ENCODE results near the gene LOXL1.

LOXL1 gene, protein sequence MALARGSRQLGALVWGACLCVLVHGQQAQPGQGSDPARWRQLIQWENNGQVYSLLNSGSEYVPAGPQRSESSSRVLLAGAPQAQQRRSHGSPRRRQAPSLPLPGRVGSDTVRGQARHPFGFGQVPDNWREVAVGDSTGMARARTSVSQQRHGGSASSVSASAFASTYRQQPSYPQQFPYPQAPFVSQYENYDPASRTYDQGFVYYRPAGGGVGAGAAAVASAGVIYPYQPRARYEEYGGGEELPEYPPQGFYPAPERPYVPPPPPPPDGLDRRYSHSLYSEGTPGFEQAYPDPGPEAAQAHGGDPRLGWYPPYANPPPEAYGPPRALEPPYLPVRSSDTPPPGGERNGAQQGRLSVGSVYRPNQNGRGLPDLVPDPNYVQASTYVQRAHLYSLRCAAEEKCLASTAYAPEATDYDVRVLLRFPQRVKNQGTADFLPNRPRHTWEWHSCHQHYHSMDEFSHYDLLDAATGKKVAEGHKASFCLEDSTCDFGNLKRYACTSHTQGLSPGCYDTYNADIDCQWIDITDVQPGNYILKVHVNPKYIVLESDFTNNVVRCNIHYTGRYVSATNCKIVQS

DNA sequence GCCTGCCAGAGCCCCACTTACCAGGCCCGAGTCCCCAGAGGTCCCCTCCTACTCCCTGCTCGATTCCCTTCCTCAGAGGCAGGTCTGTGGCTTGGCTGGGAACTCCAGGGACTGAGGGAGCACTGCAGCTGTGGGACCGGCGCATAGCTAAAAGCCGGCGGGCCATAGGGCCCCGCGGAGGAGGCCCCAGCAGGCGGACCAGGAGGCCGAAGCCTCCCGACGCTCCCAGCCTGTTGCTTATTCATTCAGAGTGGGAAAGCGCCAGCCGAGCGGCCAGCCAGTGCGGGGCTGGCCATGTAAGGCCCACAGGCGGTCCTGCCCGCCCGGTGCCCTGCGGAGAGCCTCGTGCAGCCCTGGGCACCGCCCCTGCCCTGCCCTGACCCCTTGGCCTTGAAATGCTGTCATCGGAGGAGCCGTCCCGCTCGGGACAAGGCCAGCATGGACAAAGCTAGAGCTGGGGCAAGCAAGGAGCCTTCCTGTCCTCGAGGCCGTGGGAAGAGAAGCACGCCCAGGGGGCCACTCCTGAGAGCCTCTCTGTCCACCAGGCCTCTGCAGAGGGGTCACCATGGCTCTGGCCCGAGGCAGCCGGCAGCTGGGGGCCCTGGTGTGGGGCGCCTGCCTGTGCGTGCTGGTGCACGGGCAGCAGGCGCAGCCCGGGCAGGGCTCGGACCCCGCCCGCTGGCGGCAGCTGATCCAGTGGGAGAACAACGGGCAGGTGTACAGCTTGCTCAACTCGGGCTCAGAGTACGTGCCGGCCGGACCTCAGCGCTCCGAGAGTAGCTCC, at the start of gene LOXL1:
Gene LOXL1, plus strand, starts transcription at position 244 of the 784 bp plus-strand sequence. Its CDS starts 322 bp downstream, at position 566.
- H3K9ac ChIP-seq (ENCODE audit: low read depth, low read length) = peak within 1 kb of the TSS; percentile 37
- H3K27me3 ChIP-seq (ENCODE audit: control insufficient read depth, insufficient read depth, low read length) = peaks cover 6% of the 10 kb centered on the region
- H3K4me1 ChIP-seq (ENCODE audit: control insufficient read depth, insufficient read depth, low read length) = peaks cover 43% of the 10 kb centered on the region
- no peaks in the 10 kb centered on the region for H3K9me3 ChIP-seq (ENCODE audit: control insufficient read depth, insufficient read depth, low read length)
- peak within 1 kb of the TSS; percentile 75 for H3K4me3 ChIP-seq (ENCODE audit: low read depth, low read length)
- H3K36me3 ChIP-seq (ENCODE audit: control insufficient read depth, insufficient read depth, low read length) = no peaks in the 10 kb centered on the region

DNA sequence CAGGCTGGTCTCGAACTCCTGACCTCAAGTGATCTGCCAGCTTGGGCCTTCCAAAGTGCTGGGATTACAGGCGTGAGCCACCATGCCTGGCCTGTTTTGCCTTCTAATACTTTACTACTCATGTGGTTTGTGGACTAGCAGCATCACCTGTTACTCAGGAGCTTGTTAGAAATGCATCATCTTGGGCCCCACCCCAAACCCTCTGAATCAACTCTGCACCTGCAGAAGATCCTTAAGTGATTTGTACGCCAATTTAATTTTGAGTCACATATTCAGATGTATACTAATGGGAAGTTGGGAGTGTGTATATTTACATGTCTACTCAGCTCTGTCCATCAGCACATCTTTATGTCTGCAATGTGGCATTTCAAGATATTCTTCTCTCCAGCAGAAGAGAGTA, 46.8 kb upstream of the LOXL1 start:
- no peaks in the 10 kb centered on the region for H3K4me1 ChIP-seq (ENCODE audit: control insufficient read depth, insufficient read depth, low read length)
- no peak overlapping the region for H3K4me3 ChIP-seq (ENCODE audit: low read depth, low read length)
- no peaks in the 10 kb centered on the region for H3K9me3 ChIP-seq (ENCODE audit: control insufficient read depth, insufficient read depth, low read length)
- no peaks in the 10 kb centered on the region for H3K27me3 ChIP-seq (ENCODE audit: control insufficient read depth, insufficient read depth, low read length)
- H3K36me3 ChIP-seq (ENCODE audit: control insufficient read depth, insufficient read depth, low read length) = no peaks in the 10 kb centered on the region
- H3K9ac ChIP-seq (ENCODE audit: low read depth, low read length) = no peak overlapping the region

DNA sequence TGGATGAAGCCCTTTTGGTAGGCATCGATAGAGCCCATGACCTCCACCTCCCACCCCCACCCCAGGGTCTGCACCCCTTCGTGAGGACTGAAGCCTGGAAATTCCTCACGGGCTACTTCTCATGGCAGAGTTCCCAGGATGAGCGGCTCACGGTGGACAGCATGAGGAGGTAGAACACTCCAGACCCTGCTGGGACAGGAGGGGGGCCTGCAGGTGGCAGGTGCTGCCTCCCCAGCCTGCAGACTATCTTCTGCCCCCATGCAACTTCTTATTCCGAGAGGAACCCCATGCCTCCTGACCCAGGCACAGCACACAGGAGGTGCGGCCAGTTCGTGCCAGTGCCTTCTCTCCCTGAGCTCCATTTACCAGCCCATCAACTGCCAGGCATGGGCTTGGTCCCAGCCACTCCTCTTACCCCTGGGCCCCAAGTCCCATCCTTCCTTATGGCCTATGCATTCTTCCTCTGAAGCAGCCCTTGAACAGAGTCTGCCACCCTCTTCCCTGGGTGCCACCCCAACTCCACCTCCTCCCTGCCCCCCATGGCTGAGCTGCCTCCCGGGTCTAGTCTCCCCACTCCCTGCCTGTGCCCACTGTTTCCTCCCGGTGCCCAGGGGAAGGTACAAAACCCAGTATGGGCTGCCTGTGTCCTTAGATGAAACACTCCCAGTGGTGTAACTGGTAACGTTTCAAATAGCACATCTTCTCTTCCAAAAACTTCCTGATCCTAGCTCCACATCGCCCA, 44.5 kb upstream of the LOXL1 start:
- Histone ChIP-seq H3K36me3 (ENCODE audit: control insufficient read depth, insufficient read depth, low read length) (no peaks in the 10 kb centered on the region), H3K9ac (ENCODE audit: low read depth, low read length) (no peak overlapping the region), H3K27me3 (ENCODE audit: control insufficient read depth, insufficient read depth, low read length) (no peaks in the 10 kb centered on the region), H3K9me3 (ENCODE audit: control insufficient read depth, insufficient read depth, low read length) (no peaks in the 10 kb centered on the region), H3K4me1 (ENCODE audit: control insufficient read depth, insufficient read depth, low read length) (no peaks in the 10 kb centered on the region), H3K4me3 (ENCODE audit: low read depth, low read length) (no peak overlapping the region)

DNA sequence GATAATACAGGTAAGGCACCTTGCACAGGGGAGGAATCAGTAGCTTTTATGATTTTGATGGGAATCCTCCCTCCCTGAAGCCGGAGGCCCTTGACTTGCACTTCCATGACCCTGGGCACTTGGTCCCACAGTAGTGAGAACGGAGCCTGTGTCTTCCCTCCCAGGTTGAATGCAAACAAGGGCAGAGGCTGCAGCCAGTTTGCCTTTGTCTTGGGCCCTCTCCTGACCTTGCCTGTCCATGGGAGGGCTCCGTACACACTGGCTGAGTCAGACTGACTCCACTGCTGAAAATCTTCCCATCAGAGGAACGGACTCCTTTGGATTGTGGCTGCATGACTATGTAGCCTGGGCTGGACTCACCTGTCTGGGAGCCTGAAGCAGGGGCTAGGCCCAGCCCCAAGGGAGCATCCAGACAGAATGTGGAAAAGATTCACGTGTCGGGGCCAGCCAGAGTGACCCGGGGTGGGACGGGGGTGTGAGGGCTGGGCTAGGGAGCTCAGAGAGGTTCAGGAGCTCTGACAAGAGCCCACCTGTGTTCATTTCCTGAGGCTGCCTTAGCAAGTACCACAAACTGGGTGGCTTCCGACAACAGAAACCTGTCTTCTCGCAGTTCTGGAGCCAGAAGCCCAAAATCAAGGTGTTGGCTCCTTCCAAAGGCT, 43.4 kb upstream of the LOXL1 start:
- Histone ChIP-seq H3K4me3 (ENCODE audit: low read depth, low read length) (no peak overlapping the region), H3K9ac (ENCODE audit: low read depth, low read length) (no peak overlapping the region), H3K36me3 (ENCODE audit: control insufficient read depth, insufficient read depth, low read length) (no peaks in the 10 kb centered on the region), H3K27me3 (ENCODE audit: control insufficient read depth, insufficient read depth, low read length) (no peaks in the 10 kb centered on the region), H3K9me3 (ENCODE audit: control insufficient read depth, insufficient read depth, low read length) (no peaks in the 10 kb centered on the region), H3K4me1 (ENCODE audit: control insufficient read depth, insufficient read depth, low read length) (no peaks in the 10 kb centered on the region)

DNA sequence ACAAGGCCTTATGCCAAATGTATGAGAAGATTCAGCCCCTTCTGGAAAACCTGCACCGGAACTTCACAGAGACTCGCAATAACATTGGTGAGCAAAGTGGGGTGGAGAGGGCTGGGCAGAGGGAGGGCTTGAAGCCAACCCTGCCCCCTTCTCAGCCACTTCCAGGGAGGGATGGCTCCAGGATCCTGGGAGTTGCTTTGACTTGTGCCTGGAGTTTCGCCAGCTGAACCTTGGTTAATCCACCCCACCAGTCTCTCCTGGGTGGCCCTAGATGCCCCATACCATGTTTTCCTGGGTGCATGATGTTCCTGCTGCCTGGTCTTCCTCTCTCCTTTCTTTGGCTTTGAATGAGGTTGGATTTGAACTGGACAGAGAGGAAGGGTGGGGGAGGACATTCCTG, 42.1 kb upstream of the LOXL1 start:
- H3K4me1 ChIP-seq (ENCODE audit: control insufficient read depth, insufficient read depth, low read length) = no peaks in the 10 kb centered on the region
- no peaks in the 10 kb centered on the region for H3K36me3 ChIP-seq (ENCODE audit: control insufficient read depth, insufficient read depth, low read length)
- no peaks in the 10 kb centered on the region for H3K27me3 ChIP-seq (ENCODE audit: control insufficient read depth, insufficient read depth, low read length)
- H3K9ac ChIP-seq (ENCODE audit: low read depth, low read length) = no peak overlapping the region
- no peak overlapping the region for H3K4me3 ChIP-seq (ENCODE audit: low read depth, low read length)
- no peaks in the 10 kb centered on the region for H3K9me3 ChIP-seq (ENCODE audit: control insufficient read depth, insufficient read depth, low read length)

DNA sequence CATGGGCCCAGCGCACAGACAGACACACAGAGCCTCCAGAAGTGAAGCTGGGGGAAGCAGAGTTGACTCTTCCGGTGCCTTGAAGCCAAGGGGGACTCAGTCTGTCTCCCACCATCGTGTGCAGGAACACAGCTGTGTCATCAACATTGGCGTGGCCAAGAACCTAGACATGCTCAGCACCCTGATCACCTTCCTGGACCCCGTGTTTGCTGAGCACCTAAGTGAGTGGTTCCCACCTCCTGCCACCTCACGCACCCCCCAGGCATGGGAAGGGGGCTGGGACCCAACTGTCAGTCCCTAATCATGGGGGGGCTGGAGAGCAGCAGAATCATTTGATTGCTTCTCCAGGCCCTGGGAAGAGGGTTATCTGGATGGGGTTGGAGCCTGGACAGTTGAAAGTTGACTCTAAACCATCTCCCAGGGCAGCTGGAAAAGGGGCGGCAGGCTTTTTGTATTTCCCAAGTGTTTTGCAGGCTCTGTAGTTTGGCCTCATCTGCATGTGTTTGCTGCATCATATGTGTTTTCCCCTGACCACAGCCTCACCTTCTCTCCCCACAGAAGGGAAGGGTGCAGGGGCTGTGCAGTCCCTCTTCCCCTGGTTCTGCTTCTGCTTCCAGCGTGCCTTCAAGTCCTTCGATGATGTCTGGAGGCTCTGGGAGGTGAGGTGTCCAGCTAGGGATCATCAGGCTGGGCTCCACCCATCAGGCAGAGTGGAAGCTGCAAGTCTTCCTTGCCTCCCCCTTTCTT, 40.1 kb upstream of the LOXL1 start:
- H3K9ac ChIP-seq (ENCODE audit: low read depth, low read length) = no peak overlapping the region
- no peaks in the 10 kb centered on the region for H3K27me3 ChIP-seq (ENCODE audit: control insufficient read depth, insufficient read depth, low read length)
- no peaks in the 10 kb centered on the region for H3K9me3 ChIP-seq (ENCODE audit: control insufficient read depth, insufficient read depth, low read length)
- no peak overlapping the region for H3K4me3 ChIP-seq (ENCODE audit: low read depth, low read length)
- no peaks in the 10 kb centered on the region for H3K36me3 ChIP-seq (ENCODE audit: control insufficient read depth, insufficient read depth, low read length)
- H3K4me1 ChIP-seq (ENCODE audit: control insufficient read depth, insufficient read depth, low read length) = no peaks in the 10 kb centered on the region

DNA sequence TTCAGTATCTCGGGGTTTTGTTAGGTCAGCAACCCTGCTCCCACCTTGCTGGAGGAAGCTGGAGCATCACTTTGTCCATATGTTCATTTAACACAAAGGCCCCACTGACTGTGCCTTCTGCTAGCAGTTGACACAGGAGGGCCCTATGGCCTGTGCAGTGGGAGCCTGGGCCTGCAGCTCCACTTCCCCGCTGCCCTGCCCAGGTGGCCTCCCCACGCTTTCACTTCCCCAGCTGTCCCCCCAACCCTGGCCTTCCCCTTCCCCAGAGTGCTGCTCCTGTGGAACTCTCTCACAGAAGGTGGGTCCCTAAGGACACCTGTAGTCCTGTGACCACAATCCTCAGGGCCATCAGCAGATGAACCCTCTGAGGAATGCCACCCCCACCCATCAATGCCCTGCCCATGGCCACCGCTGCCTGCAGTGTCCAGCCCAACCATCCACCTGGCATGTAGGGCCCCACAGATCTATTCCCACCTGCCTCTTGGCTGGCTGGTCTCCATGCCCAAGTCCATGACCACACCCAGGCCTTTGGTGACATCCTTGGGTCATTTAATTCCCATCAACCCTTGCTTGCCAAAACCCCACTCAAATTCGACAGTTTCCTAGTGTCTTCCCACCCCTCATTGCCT, 39.4 kb upstream of the LOXL1 start:
- Histone ChIP-seq H3K4me3 (ENCODE audit: low read depth, low read length) (no peak overlapping the region), H3K36me3 (ENCODE audit: control insufficient read depth, insufficient read depth, low read length) (no peaks in the 10 kb centered on the region), H3K27me3 (ENCODE audit: control insufficient read depth, insufficient read depth, low read length) (no peaks in the 10 kb centered on the region)

DNA sequence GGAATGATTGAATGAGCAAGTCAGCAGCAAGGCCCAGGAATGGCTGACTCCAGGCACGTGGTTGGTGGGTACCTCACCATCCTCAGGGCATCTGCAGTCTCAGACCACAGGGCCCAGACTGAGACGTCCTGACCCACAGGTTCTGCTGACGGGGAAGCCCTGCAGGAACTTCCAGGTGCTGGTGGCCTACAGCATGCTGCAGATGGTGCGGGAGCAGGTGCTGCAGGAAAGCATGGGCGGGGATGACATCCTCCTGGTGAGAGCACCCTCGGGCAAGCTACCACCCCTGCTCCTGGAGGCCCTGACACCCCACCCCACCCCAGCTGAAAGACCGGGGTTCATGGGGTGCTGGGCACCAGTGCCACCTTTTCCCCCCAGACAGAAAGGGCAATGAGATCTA, 38.8 kb upstream of the LOXL1 start:
- Histone ChIP-seq H3K9me3 (ENCODE audit: control insufficient read depth, insufficient read depth, low read length) (no peaks in the 10 kb centered on the region), H3K36me3 (ENCODE audit: control insufficient read depth, insufficient read depth, low read length) (no peaks in the 10 kb centered on the region), H3K27me3 (ENCODE audit: control insufficient read depth, insufficient read depth, low read length) (no peaks in the 10 kb centered on the region), H3K9ac (ENCODE audit: low read depth, low read length) (no peak overlapping the region), H3K4me1 (ENCODE audit: control insufficient read depth, insufficient read depth, low read length) (no peaks in the 10 kb centered on the region), H3K4me3 (ENCODE audit: low read depth, low read length) (no peak overlapping the region)

More for the DNA sequence above, 39.4 kb upstream of the LOXL1 start:
- Histone ChIP-seq H3K4me1 (ENCODE audit: control insufficient read depth, insufficient read depth, low read length) (no peaks in the 10 kb centered on the region), H3K9ac (ENCODE audit: low read depth, low read length) (no peak overlapping the region), H3K9me3 (ENCODE audit: control insufficient read depth, insufficient read depth, low read length) (no peaks in the 10 kb centered on the region)

DNA sequence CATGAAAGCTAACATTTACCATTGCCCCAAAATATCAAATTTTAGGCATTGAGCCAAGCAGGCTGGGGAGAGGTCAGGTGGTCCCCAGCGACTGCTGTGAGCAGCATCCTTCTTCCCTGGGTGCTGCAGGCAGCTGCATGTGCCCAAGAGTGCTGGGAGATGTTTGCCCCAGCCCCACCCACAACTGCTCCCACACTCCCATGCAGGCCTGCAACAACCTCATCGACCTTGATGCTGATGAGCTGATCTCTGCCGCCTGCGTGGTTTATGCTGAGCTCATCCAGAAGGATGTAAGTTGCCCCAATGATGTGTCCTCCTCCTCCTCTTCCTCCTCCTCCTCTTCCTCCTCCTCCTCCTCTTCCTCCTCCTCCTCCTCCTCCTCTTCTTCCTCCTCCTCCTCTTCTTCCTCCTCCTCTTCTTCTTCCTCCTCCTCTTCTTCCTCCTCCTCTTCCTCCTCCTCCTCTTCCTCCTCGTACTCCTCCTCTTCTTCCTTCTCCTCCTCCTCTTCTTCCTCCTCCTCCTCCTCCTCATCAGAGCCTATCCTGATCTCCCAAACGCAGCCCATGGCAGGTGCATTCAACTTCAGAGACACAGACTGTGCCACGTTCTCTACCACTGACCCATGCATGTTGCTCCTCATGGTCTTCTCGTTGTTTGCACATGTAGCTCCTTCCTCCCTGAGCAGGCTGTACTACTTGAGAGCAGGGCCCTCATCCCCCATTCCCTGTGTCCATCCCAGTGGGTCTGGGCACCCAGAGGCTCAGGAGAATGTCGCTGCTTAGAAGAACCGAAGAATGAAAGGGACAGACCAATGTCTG, 37.8 kb upstream of the LOXL1 start:
- Histone ChIP-seq H3K9me3 (ENCODE audit: control insufficient read depth, insufficient read depth, low read length) (no peaks in the 10 kb centered on the region), H3K36me3 (ENCODE audit: control insufficient read depth, insufficient read depth, low read length) (no peaks in the 10 kb centered on the region), H3K27me3 (ENCODE audit: control insufficient read depth, insufficient read depth, low read length) (no peaks in the 10 kb centered on the region), H3K9ac (ENCODE audit: low read depth, low read length) (no peak overlapping the region), H3K4me1 (ENCODE audit: control insufficient read depth, insufficient read depth, low read length) (no peaks in the 10 kb centered on the region), H3K4me3 (ENCODE audit: low read depth, low read length) (no peak overlapping the region)
